ENCODE results near the gene PARD3B. TPM values are rescaled to one million over a fixed set of nuclear protein-coding genes. Genes with fewer than 3 reads are reported as not detected.

PARD3B gene
- total and polyA plus RNA-seq, 4 donors = 6.8 to 50.9 (median 22.5) TPM

- H3K9me3 ChIP-seq (ENCODE audit: control insufficient read depth, low read length) = no peaks in the 10 kb centered on the region
- DNase-seq (no peak), ATAC-seq (ENCODE audit: low FRiP score) (no peak)
- no peak overlapping the region for H3K4me3 ChIP-seq (ENCODE audit: low read length in 2 of 2)
- WGBS, 2 donors = 95 to 100% methylated on average over 1 of the region's 1 CpG
- intact Hi-C loops (cut with DNase I) = no loop called here
- no peaks in the 10 kb centered on the region for H3K36me3 ChIP-seq (ENCODE audit: control insufficient read depth in 1 of 2, insufficient read depth in 2 of 2, low read length in 1 of 2)
- no peak overlapping the region for H3K27ac ChIP-seq (ENCODE audit: low read depth in 1 of 2, low read length in 2 of 2)
- no peaks in the 10 kb centered on the region for H3K27me3 ChIP-seq (ENCODE audit: control insufficient read depth in 1 of 2, insufficient read depth in 2 of 2, low read length in 1 of 2)
- no peaks in the 10 kb centered on the region for H3K4me1 ChIP-seq (ENCODE audit: control insufficient read depth in 1 of 2, insufficient read depth in 2 of 2, low read length in 2 of 2)
These were observed 472.6 kb downstream of the PARD3B start for GRCh38 chr2:205017912-205018311.

DNA sequence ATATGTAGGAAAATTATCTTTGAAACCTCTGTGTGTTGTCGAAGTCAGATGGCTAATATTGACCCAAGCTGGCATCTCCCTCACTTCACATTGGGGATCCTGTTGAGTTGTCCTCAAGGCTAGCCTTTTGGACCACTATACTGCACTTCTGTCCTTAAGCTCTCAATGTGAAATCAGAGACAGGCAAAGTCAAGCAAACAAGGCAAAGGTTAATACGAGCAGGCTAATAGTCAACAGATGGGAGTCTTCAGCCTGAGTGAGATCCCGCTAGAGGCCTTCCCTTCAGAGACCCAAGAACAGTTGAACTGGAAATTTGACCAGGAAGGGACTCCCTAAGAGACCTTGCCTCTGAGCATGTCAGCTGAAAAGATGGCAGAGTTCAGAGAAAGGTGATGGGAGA is 475.4 kb downstream of the PARD3B start:
- intact Hi-C loops (cut with DNase I) = no loop called here
- H3K4me1 ChIP-seq (ENCODE audit: control insufficient read depth in 1 of 2, insufficient read depth in 2 of 2, low read length in 2 of 2) = no peaks in the 10 kb centered on the region
- 86 to 91% methylated on average over 3 of the region's 3 CpGs for WGBS, 2 donors
- DNase-seq = no peak
- H3K4me3 ChIP-seq (ENCODE audit: low read length in 2 of 2) = no peak overlapping the region
- H3K27ac ChIP-seq (ENCODE audit: low read depth in 1 of 2, low read length in 2 of 2) = no peak overlapping the region
- no peaks in the 10 kb centered on the region for H3K27me3 ChIP-seq (ENCODE audit: control insufficient read depth in 1 of 2, insufficient read depth in 2 of 2, low read length in 1 of 2)
- ATAC-seq (ENCODE audit: low FRiP score) = no peak
- no peaks in the 10 kb centered on the region for H3K36me3 ChIP-seq (ENCODE audit: control insufficient read depth in 1 of 2, insufficient read depth in 2 of 2, low read length in 1 of 2)
- no peaks in the 10 kb centered on the region for H3K9me3 ChIP-seq (ENCODE audit: control insufficient read depth, low read length)

- H3K36me3 ChIP-seq (ENCODE audit: control insufficient read depth in 1 of 2, insufficient read depth in 2 of 2, low read length in 1 of 2) = no peaks in the 10 kb centered on the region
- no peak overlapping the region for H3K4me3 ChIP-seq (ENCODE audit: low read length in 2 of 2)
- no peak overlapping the region for H3K27ac ChIP-seq (ENCODE audit: low read depth in 1 of 2, low read length in 2 of 2)
- H3K9me3 ChIP-seq (ENCODE audit: control insufficient read depth, low read length) = no peaks in the 10 kb centered on the region
- ATAC-seq (ENCODE audit: low FRiP score) (no peak), DNase-seq (no peak)
- 97 to 98% methylated on average over 5 of the region's 5 CpGs for WGBS, 2 donors
- no peaks in the 10 kb centered on the region for H3K27me3 ChIP-seq (ENCODE audit: control insufficient read depth in 1 of 2, insufficient read depth in 2 of 2, low read length in 1 of 2)
- no peaks in the 10 kb centered on the region for H3K4me1 ChIP-seq (ENCODE audit: control insufficient read depth in 1 of 2, insufficient read depth in 2 of 2, low read length in 2 of 2)
- intact Hi-C loops (cut with DNase I) = no loop called here
These were observed 477.6 kb downstream of the PARD3B start for GRCh38 chr2:205022841-205023240.

- intact Hi-C loops (cut with DNase I) = no loop called here
- no peaks in the 10 kb centered on the region for H3K27me3 ChIP-seq (ENCODE audit: control insufficient read depth in 1 of 2, insufficient read depth in 2 of 2, low read length in 1 of 2)
- peak overlapping the region in 1 of 2 donors; percentile 9 for H3K27ac ChIP-seq (ENCODE audit: low read depth in 1 of 2, low read length in 2 of 2)
- 16 to 17% methylated on average over 10 of the region's 10 CpGs for WGBS, 2 donors
- DNase-seq (peak in 1 of 2 donors; percentile 70), ATAC-seq (ENCODE audit: low FRiP score) (peak; percentile 88)
- H3K4me1 ChIP-seq (ENCODE audit: control insufficient read depth in 1 of 2, insufficient read depth in 2 of 2, low read length in 2 of 2) = no peaks in the 10 kb centered on the region
- H3K36me3 ChIP-seq (ENCODE audit: control insufficient read depth in 1 of 2, insufficient read depth in 2 of 2, low read length in 1 of 2) = no peaks in the 10 kb centered on the region
- H3K9me3 ChIP-seq (ENCODE audit: control insufficient read depth, low read length) = no peaks in the 10 kb centered on the region
- H3K4me3 ChIP-seq (ENCODE audit: low read length in 2 of 2) = no peak overlapping the region
These were observed 479.7 kb downstream of the PARD3B start for GRCh38 chr2:205024822-205025518.

- no peaks in the 10 kb centered on the region for H3K4me1 ChIP-seq (ENCODE audit: control insufficient read depth in 1 of 2, insufficient read depth in 2 of 2, low read length in 2 of 2)
- intact Hi-C loops (cut with DNase I) = no loop called here
- no peaks in the 10 kb centered on the region for H3K27me3 ChIP-seq (ENCODE audit: control insufficient read depth in 1 of 2, insufficient read depth in 2 of 2, low read length in 1 of 2)
- no peak overlapping the region for H3K4me3 ChIP-seq (ENCODE audit: low read length in 2 of 2)
- H3K36me3 ChIP-seq (ENCODE audit: control insufficient read depth in 1 of 2, insufficient read depth in 2 of 2, low read length in 1 of 2) = no peaks in the 10 kb centered on the region
- WGBS, 2 donors = 75 to 76% methylated on average over 11 of the region's 11 CpGs
- ATAC-seq (ENCODE audit: low FRiP score) (no peak), DNase-seq (no peak)
- H3K9me3 ChIP-seq (ENCODE audit: control insufficient read depth, low read length) = no peaks in the 10 kb centered on the region
- H3K27ac ChIP-seq (ENCODE audit: low read depth in 1 of 2, low read length in 2 of 2) = no peak overlapping the region
These were observed 480.4 kb downstream of the PARD3B start for GRCh38 chr2:205025580-205026240.

DNA sequence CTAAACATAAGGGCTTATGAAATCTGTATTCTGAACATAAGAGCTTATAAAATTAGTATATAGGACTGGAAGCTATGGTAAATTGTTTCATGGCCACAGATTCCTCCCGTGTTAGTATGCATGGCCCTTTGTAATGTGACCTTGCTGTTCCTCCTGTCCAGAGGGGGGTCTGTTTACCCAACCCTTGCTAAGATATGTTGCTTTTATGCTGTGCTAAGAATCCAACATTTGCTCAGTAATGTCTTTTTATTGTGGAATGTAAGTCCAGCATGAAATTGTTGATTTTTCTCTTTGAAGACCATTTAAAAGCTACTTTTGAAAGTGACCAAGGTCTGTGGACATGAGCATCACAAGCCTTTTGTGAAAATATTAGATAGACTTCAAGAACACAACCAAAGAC is 485.4 kb downstream of the PARD3B start:
- Histone ChIP-seq H3K27me3 (ENCODE audit: control insufficient read depth in 1 of 2, insufficient read depth in 2 of 2, low read length in 1 of 2) (no peaks in the 10 kb centered on the region), H3K9me3 (ENCODE audit: control insufficient read depth, low read length) (no peaks in the 10 kb centered on the region), H3K36me3 (ENCODE audit: control insufficient read depth in 1 of 2, insufficient read depth in 2 of 2, low read length in 1 of 2) (no peaks in the 10 kb centered on the region), H3K4me1 (ENCODE audit: control insufficient read depth in 1 of 2, insufficient read depth in 2 of 2, low read length in 2 of 2) (peaks cover 0 to 1% of the 10 kb centered on the region in 2 donors), H3K4me3 (ENCODE audit: low read length in 2 of 2) (no peak overlapping the region), H3K27ac (ENCODE audit: low read depth in 1 of 2, low read length in 2 of 2) (no peak overlapping the region)
- ATAC-seq (ENCODE audit: low FRiP score) = no peak
- 89 to 91% methylated on average over 1 of the region's 1 CpG for WGBS, 2 donors
- DNase-seq = no peak
- intact Hi-C loops (cut with DNase I) = no loop called here

GRCh38 chr2:205032093-205032551 is 486.8 kb downstream of the PARD3B start:
- intact Hi-C loops (cut with DNase I) = no loop called here
- DNase-seq = no peak
- no peak for ATAC-seq (ENCODE audit: low FRiP score)
- H3K36me3 ChIP-seq (ENCODE audit: control insufficient read depth in 1 of 2, insufficient read depth in 2 of 2, low read length in 1 of 2) = no peaks in the 10 kb centered on the region
- peaks cover 0 to 1% of the 10 kb centered on the region in 2 donors for H3K4me1 ChIP-seq (ENCODE audit: control insufficient read depth in 1 of 2, insufficient read depth in 2 of 2, low read length in 2 of 2)
- H3K27ac ChIP-seq (ENCODE audit: low read depth in 1 of 2, low read length in 2 of 2) = no peak overlapping the region
- no peaks in the 10 kb centered on the region for H3K9me3 ChIP-seq (ENCODE audit: control insufficient read depth, low read length)
- H3K4me3 ChIP-seq (ENCODE audit: low read length in 2 of 2) = no peak overlapping the region
- H3K27me3 ChIP-seq (ENCODE audit: control insufficient read depth in 1 of 2, insufficient read depth in 2 of 2, low read length in 1 of 2) = no peaks in the 10 kb centered on the region
- 66% methylated on average over 4 of the region's 4 CpGs for WGBS, 2 donors

- 93 to 95% methylated on average over 2 of the region's 2 CpGs for WGBS, 2 donors
- Histone ChIP-seq H3K27me3 (ENCODE audit: control insufficient read depth in 1 of 2, insufficient read depth in 2 of 2, low read length in 1 of 2) (no peaks in the 10 kb centered on the region), H3K4me3 (ENCODE audit: low read length in 2 of 2) (no peak overlapping the region), H3K27ac (ENCODE audit: low read depth in 1 of 2, low read length in 2 of 2) (no peak overlapping the region), H3K36me3 (ENCODE audit: control insufficient read depth in 1 of 2, insufficient read depth in 2 of 2, low read length in 1 of 2) (no peaks in the 10 kb centered on the region), H3K4me1 (ENCODE audit: control insufficient read depth in 1 of 2, insufficient read depth in 2 of 2, low read length in 2 of 2) (peaks cover 0 to 1% of the 10 kb centered on the region in 2 donors), H3K9me3 (ENCODE audit: control insufficient read depth, low read length) (no peaks in the 10 kb centered on the region)
- intact Hi-C loops (cut with DNase I) = no loop called here
- ATAC-seq (ENCODE audit: low FRiP score) (no peak), DNase-seq (no peak)
These were observed 488.2 kb downstream of the PARD3B start for GRCh38 chr2:205033431-205033830.

DNA sequence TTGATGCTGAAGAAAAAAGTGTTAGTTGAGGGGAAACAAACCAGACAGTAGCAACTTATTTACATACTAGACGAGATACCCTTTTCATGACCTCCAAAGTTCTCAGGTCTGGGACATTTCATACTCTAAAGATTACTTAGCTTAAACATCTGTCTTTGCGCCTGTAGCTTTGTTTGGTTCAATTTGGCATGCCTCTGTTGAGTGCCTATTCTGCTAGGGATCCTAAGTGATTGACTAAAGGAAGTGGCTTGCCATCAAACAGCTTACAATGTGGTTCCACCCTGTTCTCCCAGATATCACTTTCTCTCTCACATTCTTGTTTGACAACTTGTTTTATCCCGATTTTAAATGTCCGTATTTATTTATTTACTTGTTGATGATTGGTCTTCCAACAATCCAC is 488.8 kb downstream of the PARD3B start:
- Histone ChIP-seq H3K36me3 (ENCODE audit: control insufficient read depth in 1 of 2, insufficient read depth in 2 of 2, low read length in 1 of 2) (no peaks in the 10 kb centered on the region), H3K4me3 (ENCODE audit: low read length in 2 of 2) (no peak overlapping the region), H3K9me3 (ENCODE audit: control insufficient read depth, low read length) (no peaks in the 10 kb centered on the region), H3K4me1 (ENCODE audit: control insufficient read depth in 1 of 2, insufficient read depth in 2 of 2, low read length in 2 of 2) (peaks cover 0 to 1% of the 10 kb centered on the region in 2 donors), H3K27me3 (ENCODE audit: control insufficient read depth in 1 of 2, insufficient read depth in 2 of 2, low read length in 1 of 2) (no peaks in the 10 kb centered on the region), H3K27ac (ENCODE audit: low read depth in 1 of 2, low read length in 2 of 2) (no peak overlapping the region)
- ATAC-seq (ENCODE audit: low FRiP score) (no peak), DNase-seq (no peak)
- intact Hi-C loops (cut with DNase I) = no loop called here
- 82 to 86% methylated on average over 4 of the region's 4 CpGs for WGBS, 2 donors

Measured in aorta (tissue), 5 donors.